ENCODE results near the gene PITPNC1.
"Not testable (repeated sequence)": the region's sequence is repeated elsewhere in the genome, so short reads cannot be mapped to it uniquely, and the experiment has no call there.

Gene PITPNC1

DNA sequence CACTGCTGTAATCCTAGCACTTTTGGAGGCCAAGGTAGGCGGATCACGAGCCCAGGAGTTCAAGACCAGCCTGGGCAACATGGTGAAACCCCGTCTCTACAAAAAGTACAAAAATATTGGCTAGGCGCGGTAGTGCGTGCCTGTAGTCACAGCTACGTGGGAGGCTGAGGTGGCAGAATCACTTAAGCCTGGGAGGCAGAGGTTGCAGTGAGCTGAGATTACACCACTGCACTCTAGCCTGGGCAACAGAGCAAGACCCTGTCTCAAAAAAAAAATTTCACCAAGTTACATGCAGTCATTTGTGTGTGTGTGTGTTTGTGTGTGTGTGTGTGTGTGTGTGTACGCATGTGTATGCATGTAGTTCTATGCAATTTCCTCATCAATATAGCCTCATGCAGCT lies 325.8 kb downstream of the PITPNC1 start:
- not testable (repeated sequence) for DNase-seq

DNA sequence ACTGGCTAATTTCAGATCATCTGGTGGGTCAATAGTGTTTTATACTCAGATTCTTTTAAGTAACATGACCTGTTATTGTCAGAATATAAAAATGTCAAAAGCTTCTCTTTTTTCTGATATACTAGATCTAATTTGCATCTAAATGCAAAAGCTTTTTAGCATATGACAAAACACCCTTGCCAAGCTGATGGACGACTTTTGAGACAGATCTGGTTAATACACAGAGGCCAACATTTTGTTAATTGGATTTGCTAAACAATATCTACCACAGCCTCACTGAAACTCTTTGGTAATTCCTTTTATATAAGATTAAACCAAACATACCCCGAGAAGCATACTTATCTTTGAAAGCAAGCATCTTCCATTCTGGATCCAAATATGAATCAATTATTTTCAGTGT lies 330.4 kb downstream of the PITPNC1 start:
- no peak for DNase-seq

DNA sequence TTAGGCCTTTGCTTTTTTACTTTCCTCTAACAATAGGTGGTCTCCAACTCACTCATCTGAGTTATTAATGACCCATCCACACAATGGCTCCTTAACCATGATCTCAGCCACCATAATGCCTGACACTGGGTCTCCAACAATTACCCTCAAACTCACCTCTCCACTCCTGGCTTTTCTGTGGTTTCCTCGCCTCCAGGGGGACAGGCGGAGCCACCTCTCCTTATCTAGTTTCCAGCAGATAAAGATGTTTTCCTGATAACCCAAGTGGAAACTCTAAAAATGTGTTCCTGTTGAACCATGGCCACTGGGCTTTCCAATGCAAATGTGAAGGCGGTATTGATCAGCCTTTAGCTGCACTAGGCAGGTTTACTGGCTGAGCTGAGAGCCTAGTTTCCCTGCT lies 331.3 kb downstream of the PITPNC1 start:
- DNase-seq: no peak

DNA sequence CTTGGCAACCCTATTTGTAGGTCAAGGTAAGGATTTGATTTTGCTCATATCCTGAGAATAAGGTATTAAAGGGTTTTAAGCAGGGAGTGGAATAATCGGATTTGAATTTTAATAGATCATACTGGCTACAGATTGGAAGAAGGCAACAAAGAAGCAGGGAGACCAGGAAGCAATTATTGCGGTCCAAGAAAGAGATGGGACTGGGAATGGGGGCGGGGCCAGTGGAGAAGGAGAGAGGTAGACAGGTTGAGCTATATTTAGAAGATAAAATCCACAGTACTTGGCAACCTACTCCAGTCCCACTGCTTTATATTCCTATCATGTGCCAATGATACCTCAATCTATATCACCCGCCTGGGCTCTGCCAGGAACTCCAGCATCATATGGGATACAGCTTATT lies 334.8 kb downstream of the PITPNC1 start:
- no peak for DNase-seq

DNA sequence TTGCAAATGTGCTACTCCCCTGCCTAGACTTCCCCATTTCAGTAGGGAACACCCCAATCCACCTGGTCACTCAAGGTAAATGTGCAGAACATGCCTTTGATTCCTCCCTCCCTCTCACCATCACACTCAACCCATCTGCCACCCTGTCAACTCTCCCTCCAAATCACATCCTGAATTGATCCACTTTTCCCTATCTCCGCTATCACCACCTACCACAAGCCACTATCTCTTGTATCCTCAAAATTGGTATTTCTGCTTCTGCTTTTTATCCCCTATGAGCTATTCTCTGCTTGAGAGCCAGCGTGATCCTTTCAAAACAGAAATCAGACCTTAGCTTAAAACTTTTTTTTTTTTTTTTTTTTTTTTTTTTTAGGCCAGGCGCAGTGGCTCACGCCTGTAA lies 335.3 kb downstream of the PITPNC1 start:
- no peak for DNase-seq

DNA sequence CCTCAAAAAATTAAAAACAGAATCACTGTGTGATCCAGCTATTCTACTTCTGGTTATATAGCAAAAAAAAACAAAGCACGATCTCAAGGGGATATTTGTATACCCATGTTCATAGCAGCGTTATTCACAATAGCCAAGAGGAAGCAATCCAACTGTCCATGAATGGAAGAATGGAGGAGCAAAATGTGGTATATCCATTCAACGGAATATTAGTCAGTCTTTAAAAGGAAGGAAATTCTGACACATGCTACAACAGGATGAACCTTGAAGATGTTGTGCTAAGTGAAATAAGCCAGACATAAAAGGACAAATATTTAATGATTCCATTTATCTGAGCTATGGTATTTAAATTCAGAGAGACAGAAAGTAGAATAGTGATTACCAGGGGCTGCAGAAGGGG lies 336.1 kb downstream of the PITPNC1 start:
- no peak for DNase-seq

DNA sequence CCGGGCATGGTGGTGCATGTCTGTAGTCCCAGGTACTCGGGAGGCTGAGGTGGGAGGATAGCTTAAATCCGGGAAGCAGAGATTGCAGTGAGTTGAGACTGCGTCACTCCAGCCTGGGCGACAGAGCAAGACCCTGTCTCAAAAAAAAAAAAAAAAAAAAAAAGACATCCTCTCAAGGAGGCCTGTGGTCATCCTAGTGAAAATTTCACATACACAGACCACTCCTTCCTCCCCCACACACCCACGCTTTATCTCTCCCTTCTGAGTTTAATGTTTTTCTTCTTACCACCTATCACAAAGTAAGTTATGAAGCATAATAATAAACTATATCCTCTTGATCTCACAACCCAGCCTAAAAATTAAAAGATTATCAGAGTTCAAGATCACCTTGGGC lies 339.3 kb downstream of the PITPNC1 start:
- DNase-seq: no peak

DNA sequence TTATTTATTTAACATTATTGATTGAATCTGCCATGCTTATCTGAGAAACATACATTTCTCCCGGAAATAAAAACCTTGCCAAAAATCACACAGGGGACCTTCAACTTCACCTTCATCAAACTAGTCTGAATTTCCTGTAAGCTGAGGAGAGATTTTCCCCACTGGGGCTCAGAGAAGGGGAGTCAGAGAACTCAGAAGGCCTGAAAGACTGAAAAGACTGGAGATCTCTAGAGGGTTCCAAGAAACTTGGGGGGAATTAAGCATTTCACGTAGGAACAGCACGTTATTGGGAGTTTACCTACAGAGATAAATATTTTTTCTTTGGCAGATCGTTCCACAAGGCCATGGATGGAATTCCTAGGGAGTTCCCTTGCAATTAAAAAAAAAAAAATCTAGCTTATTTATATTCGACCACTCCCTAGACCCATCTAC lies 340.1 kb downstream of the PITPNC1 start:
- no peak for DNase-seq

DNA sequence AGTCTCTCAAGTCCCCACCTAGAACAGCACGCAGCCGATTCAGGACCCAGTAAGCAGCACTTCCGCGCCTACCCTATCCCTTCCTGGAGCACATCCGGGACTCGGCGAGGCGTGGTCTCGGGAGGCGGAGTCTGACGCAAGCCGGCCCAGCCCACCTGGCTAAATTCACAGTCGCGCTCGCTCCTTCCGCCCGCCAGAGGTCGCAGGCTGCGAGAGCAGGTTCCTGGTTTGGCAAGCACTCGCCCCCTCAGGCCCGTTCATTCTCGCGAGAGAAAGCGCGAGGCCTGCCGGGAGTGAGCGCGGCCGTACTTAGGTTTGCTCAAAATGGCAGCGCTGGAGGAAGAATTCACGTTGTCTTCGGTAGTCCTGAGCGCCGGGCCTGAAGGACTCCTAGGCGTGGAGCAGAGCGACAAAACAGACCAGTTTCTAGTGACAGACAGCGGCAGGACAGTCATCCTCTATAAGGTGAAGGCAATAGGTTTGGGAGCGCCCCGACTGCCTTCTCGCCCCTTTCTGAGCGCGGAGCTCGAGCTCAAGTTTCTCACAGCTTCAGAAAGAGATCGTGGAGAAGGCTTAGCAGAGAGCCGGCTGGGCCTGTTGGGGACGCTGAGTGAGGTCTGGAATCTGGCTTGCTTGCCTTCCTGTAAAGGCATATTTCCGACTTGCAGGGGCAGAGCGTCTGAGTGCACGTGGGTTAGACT lies 340.7 kb downstream of the PITPNC1 start, which contains the start of gene NOL11:
Gene NOL11 (plus strand): TSS at position 313 of the 701 bp plus-strand sequence. CDS start 12 bp downstream, at position 325.
- DNase-seq: peak; percentile 96

DNA sequence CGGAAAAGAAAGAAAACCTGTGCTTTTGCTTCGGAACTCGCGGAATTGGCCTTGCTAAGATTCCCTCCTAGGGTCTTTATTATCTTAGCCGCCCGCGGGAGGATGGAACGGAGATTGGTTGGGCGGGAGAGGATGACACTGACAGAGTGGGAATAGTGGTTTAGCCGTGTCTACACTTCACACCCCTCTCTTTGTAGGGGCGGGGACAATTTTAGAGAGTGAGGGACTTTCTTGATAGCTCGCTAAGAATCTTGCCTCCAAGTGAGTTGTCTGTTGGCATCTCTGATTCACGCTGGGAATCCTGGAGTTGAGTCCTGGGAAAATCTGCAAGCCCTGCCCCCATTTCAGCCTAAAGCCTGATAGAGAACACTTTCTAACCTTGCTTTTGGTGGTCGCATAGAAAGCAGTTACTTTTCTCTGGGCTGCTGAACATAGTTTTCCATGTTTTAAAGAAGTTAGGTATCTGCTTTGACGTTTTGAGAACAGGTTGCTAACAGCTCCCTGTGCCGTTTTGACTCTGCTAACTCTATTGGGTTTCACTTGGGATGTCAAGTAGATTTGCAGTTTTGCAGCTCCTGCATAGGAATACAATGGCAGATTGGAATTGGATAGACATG lies 341.4 kb downstream of the PITPNC1 start:
- peak; percentile 14 for DNase-seq

DNA sequence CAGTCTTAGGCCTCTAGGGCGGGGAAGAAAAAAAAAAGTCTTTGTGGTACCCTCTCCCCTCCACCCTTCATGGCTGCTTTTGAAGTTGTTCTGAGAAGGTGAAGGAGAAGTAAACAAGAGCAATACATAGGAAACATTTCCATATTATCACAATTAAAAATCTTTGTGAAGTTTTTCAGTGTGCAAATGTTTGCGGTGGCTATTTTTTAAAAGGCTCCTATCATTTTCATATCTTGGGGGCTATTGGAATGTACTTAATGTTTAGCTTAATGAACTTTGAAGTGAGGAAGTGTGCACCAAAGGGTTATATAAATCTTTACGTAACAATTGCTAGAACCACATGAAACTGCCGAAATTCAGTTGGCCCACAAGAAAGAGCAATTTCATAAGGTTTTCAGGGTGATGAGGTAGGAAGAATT lies 348.3 kb downstream of the PITPNC1 start:
- DNase-seq: no peak

DNA sequence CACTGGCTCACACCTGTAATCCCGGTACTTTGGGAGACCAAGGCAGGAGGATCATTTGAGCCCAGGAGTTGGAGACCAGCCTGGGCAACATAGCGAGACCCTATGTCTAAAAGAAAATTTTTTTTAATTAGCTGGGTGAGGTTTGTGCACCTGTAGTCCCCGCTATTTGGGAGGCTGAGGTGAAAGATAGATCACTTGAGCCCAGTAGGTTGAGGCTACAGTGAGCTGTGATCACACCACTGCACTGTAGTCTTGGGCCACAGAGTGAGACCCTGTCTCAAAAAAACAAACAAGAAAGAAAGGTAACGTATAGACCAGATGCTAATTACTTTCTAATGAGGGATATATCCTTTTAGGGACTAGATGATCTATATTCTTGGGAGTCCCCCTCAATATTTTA lies 348.7 kb downstream of the PITPNC1 start:
- DNase-seq: no peak

DNA sequence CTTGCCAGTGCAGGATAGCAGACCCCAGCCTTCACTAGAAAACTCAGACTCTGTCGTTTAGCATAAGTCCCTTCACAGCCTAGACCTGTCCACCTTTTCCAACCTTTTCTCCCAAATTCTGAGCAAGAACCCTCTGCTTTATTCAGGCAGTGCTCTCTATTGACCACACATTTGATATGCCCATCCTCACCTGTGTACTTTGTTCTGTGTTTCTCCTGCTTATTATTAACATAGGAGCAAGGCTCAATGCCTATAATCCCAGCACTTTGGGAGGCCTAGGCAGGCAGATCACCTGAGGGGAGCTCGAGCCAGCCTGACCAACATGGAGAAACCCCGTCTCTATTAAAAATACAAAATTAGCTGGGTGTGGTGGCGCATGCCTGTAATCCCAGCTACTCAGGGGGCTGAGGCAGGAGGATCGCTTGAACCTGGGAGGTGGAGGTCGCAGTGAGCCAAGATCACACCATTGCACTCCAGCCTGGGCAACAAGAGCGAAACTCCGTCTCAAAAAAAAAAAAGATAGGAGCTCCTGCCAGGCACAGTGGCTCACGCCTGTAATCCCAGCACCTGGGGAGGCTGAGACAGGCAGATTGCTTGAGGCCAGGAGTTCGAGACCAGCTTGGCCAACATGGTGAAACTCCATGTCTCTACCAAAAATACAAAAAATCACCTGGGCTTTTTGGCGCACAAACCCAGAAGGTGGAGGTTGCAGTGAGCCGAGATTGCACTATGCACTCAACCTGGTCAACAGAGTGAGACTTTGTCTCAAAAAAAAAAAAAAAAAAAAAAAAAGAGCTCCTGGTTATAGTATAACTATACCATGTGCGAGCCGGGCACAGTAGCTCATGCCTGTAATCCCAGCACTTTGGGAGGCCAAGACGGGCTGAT lies 350.3 kb downstream of the PITPNC1 start:
- not testable (repeated sequence) for DNase-seq

DNA sequence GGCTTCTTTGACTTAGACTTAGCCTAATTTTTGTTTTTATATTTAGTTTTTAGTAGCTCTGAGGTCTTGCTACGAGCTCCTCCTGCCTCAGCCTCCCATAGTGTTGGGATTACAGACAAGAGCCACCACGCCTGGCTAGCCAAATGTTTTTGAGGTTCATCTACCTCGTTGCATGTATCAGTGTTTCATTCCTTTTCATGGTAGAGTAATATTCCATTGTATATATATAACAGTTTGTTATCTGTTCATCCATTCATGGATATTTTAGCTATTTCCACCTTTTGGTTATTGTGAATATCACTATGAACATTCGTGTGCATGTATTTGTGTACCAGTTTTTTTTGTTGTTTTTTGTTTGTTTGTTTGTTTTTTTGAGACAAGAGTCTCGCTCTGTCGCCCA lies 352.8 kb downstream of the PITPNC1 start:
- DNase-seq: no peak

DNA sequence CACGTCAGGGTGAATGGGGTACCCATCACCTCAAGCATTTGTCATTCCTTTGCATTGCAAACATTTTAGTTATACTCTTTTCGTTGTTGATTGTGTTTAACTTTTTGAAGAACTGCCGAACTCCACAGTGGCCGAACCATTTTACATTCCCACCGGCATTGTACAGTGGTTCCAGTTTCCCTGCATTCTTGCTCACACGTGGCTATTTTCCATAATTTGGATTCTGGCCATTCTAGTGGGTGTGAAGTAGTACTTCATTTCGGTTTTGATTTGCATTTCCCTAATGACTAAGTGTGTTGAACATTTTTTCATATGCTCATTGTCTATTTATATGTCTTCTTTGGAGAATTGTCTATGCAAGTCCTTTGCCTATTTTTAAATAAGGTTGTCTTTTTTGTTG lies 353.6 kb downstream of the PITPNC1 start:
- DNase-seq: no peak

DNA sequence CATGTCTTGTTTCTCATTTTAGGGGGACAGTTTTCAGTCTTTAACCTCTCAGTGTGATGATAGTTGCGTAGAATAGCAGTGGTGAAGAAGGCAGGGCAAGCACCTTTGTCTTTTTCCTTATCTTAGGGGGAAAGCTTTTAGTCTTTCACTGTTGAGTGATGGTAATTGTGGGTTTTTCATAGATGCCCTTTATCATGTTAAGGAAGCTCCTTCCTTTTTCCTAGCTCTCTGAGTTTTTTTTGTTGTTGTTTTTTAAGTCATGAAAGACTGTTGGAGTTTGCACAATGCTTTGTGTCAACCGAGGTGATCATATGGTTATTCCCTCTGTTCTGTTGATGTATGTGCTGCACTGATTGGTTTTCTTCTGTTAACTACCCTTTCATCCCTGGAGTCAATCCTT lies 356.4 kb downstream of the PITPNC1 start:
- no peak for DNase-seq

DNA sequence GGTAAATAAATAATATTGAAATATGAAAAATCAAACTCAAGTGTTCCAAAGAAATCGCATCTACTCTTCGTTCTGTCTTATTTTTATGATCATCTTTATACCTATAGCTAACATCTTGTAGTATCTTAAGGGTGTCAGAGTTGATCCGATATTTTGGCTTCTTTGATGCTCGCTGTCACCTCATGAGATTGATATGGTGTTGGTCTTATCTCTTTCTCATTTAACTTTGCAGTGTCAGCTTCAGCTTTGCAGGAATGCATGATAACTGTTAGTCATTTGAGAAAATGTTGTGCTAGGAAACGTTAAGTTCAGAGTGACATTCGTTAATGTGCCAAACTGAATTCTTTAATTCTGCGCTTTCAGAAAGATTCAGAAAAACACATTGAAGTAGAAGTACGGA lies 360.1 kb downstream of the PITPNC1 start:
- no peak for DNase-seq

DNA sequence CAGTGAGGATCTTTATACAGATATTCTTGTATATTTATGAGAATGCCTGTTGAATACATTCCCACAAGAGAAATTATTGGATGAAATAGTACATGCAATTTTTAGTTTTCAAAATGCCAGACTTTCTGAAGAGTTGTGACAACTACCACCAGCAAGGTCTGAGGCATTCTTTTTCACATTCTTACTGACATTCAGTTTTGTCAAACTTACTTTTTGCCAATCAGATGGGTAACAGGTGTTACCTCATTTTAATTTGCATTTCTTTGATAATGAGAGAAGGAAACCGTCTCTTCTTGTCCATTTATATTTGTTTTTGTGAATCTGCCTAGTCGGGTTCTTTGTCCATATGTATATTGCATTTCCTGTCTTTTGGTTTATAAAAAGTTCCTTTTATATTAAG lies 364.9 kb downstream of the PITPNC1 start:
- DNase-seq: no peak

All from NCI-H748 treated with DMSO at 0.1 percent for 48 hours (cell line).